ENCODE data around the gene CHEK1.
"Not testable (repeated sequence)": the region's sequence is repeated elsewhere in the genome, so short reads cannot be mapped to it uniquely, and the experiment has no call there.

The CHEK1 gene

GRCh38 chr11:125701018-125701610 is 76.2 kb downstream of the CHEK1 start:
- H3K27me3 ChIP-seq (replicated peaks): no peaks in the 10 kb centered on the region
- H3K4me3 ChIP-seq (ENCODE audit: low read depth, low read length): no peak overlapping the region
- no peak overlapping the region for H3K27ac ChIP-seq
- no peak for DNase-seq
- in situ Hi-C loops (cut with HindIII; ENCODE audit: low pct_ligation_motif_present, low sequenced_read_pairs): no loop called here
- no peaks in the 10 kb centered on the region for H3K36me3 ChIP-seq (replicated peaks)
- TF ChIP-seq CTCF (IDR thresholded peaks at IDR 0.05; ENCODE audit: low read depth, low read length, missing control alignments): no peak

- no peak overlapping the region for H3K27ac ChIP-seq
- DNase-seq: no peak
- no peak overlapping the region for H3K4me3 ChIP-seq (ENCODE audit: low read depth, low read length)
- in situ Hi-C loops (cut with HindIII; ENCODE audit: low pct_ligation_motif_present, low sequenced_read_pairs): no loop called here
- no peak for TF ChIP-seq CTCF (IDR thresholded peaks at IDR 0.05; ENCODE audit: low read depth, low read length, missing control alignments)
- H3K27me3 ChIP-seq (replicated peaks): no peaks in the 10 kb centered on the region
- H3K36me3 ChIP-seq (replicated peaks): no peaks in the 10 kb centered on the region
Measured at GRCh38 chr11:125701858-125702621, 77.1 kb downstream of the CHEK1 start.

- H3K4me3 ChIP-seq (ENCODE audit: low read depth, low read length); in situ Hi-C loops (cut with HindIII; ENCODE audit: low pct_ligation_motif_present, low sequenced_read_pairs); H3K36me3 ChIP-seq (replicated peaks); DNase-seq; H3K27me3 ChIP-seq (replicated peaks); H3K27ac ChIP-seq: not testable (repeated sequence)
Measured at GRCh38 chr11:125704686-125705085, 79.7 kb downstream of the CHEK1 start.

- in situ Hi-C loops (cut with HindIII; ENCODE audit: low pct_ligation_motif_present, low sequenced_read_pairs): no loop called here
- H3K27me3 ChIP-seq (replicated peaks): no peaks in the 10 kb centered on the region
- TF ChIP-seq CTCF (IDR thresholded peaks at IDR 0.05; ENCODE audit: low read depth, low read length, missing control alignments): no peak
- H3K4me3 ChIP-seq (ENCODE audit: low read depth, low read length): no peak overlapping the region
- H3K36me3 ChIP-seq (replicated peaks): no peaks in the 10 kb centered on the region
- no peak for DNase-seq
- H3K27ac ChIP-seq: no peak overlapping the region
Measured at GRCh38 chr11:125720781-125721180, 95.8 kb downstream of the CHEK1 start.

- Histone ChIP-seq H3K36me3 (replicated peaks) (no peaks in the 10 kb centered on the region), H3K27ac (no peak overlapping the region), H3K27me3 (replicated peaks) (no peaks in the 10 kb centered on the region), H3K4me3 (ENCODE audit: low read depth, low read length) (no peak overlapping the region)
- peak; percentile 17 for TF ChIP-seq CTCF (IDR thresholded peaks at IDR 0.05; ENCODE audit: low read depth, low read length, missing control alignments)
- in situ Hi-C loops (cut with HindIII; ENCODE audit: low pct_ligation_motif_present, low sequenced_read_pairs): no loop called here
- peak; percentile 16 for DNase-seq
Measured at GRCh38 chr11:125724125-125724524, 99.2 kb downstream of the CHEK1 start.

Data from brain microvascular endothelial cell (primary cell).